ENCODE results near the gene ACIN1.

Gene ACIN1

GRCh38 chr14:23009939-23010726 lies 84.8 kb downstream of the ACIN1 start, which contains the start of gene C14orf93:
Gene C14orf93 (minus strand): TSS chr14:23010143. CDS start chr14:22999023, 11,120 bp downstream.
- Mint-ChIP-seq H3K27me3 (no peaks in the 10 kb centered on the region), H3K4me3 (peak within 1 kb of the TSS; percentile 97), H3K4me1 (peaks cover 29% of the 10 kb centered on the region), H3K9me3 (no peaks in the 10 kb centered on the region), H3K36me3 (ENCODE audit: insufficient read depth) (peaks cover 16% of the 10 kb centered on the region), H3K27ac (ENCODE audit: low read depth) (peak within 1 kb of the TSS; percentile 83)
- ATAC-seq (replicated peaks; ENCODE audit: extremely low read depth, poor library complexity, severe bottlenecking) = peak; percentile 13
- peak; percentile 46 to 53 for DNase-seq (ENCODE audit: low spot score in 2 of 2)

GRCh38 chr14:23009483-23009938 lies 85.4 kb downstream of the ACIN1 start:
- ATAC-seq (replicated peaks; ENCODE audit: extremely low read depth, poor library complexity, severe bottlenecking) (no peak), DNase-seq (ENCODE audit: low spot score in 2 of 2) (no peak)
- no peaks in the 10 kb centered on the region for H3K27me3 Mint-ChIP-seq
- peaks cover 29% of the 10 kb centered on the region for H3K4me1 Mint-ChIP-seq
- H3K27ac Mint-ChIP-seq (ENCODE audit: low read depth) = peak overlapping the region; percentile 83
- H3K4me3 Mint-ChIP-seq = peak overlapping the region; percentile 97
- no peaks in the 10 kb centered on the region for H3K9me3 Mint-ChIP-seq
- H3K36me3 Mint-ChIP-seq (ENCODE audit: insufficient read depth) = peaks cover 16% of the 10 kb centered on the region

GRCh38 chr14:23008831-23009230 lies 86.1 kb downstream of the ACIN1 start:
- no peak for DNase-seq (ENCODE audit: low spot score in 2 of 2)

More at GRCh38 chr14:23008831-23009230, 86.1 kb downstream of the ACIN1 start:
- H3K27ac Mint-ChIP-seq (ENCODE audit: low read depth) = peak overlapping the region; percentile 62
- no peaks in the 10 kb centered on the region for H3K9me3 Mint-ChIP-seq
- H3K27me3 Mint-ChIP-seq = no peaks in the 10 kb centered on the region
- peaks cover 16% of the 10 kb centered on the region for H3K36me3 Mint-ChIP-seq (ENCODE audit: insufficient read depth)
- H3K4me1 Mint-ChIP-seq = peaks cover 29% of the 10 kb centered on the region
- ATAC-seq (replicated peaks; ENCODE audit: extremely low read depth, poor library complexity, severe bottlenecking) = no peak
- H3K4me3 Mint-ChIP-seq = peak overlapping the region; percentile 97

Measured in central memory CD8-positive, alpha-beta T cell (primary cell).